ENCODE measurements around the gene NIT1. TPM values are rescaled to one million over a fixed set of nuclear protein-coding genes. Genes with fewer than 3 reads are reported as not detected.

NIT1 gene
- total and polyA plus RNA-seq, 12 donors, result 72.2 to 147 (median 103) TPM

DNA sequence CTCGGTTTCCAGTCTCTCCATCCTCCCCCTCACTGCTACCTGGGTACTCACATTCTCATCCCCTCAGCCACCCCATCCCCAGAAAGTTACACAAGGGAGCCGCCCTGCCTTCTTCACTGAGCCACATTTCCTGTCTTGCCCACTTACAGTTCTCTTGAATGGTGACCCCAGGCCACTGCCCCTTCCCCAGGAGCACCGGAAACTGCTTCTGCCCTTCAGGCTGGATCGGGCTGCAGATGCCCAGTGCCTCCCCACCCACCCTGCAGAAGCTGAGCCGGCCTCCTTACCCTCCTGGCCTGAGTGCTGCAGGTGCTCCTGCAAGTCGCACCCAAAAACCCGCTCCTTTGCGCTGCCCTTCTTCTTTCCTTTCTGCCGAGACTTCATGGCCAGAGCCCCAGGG, 48.7 kb upstream of the NIT1 start:
- 68 to 78% (median 73%) methylated on average over 9 of the region's 9 CpGs for WGBS, 4 donors
- no peak for DNase-seq
- Histone ChIP-seq H3K27ac (peak overlapping the region; percentile 13 to 87 (median 56)), H3K36me3 (replicated peaks in 1 of 2) (no peaks in the 10 kb centered on the region), H3K4me1 (replicated peaks in 1 of 2) (no peaks in the 10 kb centered on the region), H3K27me3 (peaks cover 6% of the 10 kb centered on the region), H3K4me3 (peak overlapping the region in 1 of 4 donors; percentile 55), H3K9me3 (replicated peaks in 1 of 3) (no peaks in the 10 kb centered on the region)
- TF ChIP-seq POLR2A (IDR thresholded peaks at IDR 0.05) (no peak), CTCF (IDR thresholded peaks at IDR 0.05) (no peak)
- intact Hi-C loops (cut with DNase I), result no loop called here

DNA sequence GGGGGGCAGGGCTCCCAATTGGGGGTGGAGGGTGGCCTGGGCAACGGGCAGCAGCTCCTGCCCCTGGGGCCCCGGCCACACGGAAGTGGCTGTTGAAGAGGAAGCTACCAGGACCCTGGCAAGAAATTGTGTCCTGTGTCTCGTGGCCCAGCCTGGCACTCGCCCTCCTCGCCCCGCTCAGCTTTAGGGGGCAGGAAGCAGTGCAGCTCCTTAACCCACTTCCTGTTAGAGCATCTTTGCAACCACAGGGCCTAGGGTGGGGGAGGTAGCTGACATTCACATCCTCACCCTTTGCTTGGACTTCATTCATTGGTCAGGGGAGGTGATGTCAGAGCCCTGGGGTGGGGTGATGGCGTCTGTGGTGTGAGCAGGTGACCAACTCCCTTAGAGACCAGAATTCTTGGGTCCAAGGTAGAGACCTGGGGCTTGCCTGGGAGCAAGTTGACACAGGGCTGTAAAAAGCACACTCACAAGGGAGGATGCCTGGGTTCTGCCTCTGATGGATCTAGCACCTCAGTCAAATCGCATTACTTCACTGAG, 48.1 kb upstream of the NIT1 start, which contains the start of gene ARHGAP30:
Gene ARHGAP30 (minus strand): TSS at position 161 of the 540 bp plus-strand sequence. CDS start 267 bp downstream, outside the sequence.
- no peak for TF ChIP-seq CTCF (IDR thresholded peaks at IDR 0.05)
- peak; percentile 20 to 37 for TF ChIP-seq POLR2A (IDR thresholded peaks at IDR 0.05)
- intact Hi-C loops (cut with DNase I), result no loop called here
- H3K27me3 ChIP-seq, result peaks cover 6% of the 10 kb centered on the region
- H3K36me3 ChIP-seq (replicated peaks in 1 of 2), result no peaks in the 10 kb centered on the region
- H3K4me3 ChIP-seq, result peak within 1 kb of the TSS in 1 of 4 donors; percentile 55
- peak within 1 kb of the TSS; percentile 13 to 87 (median 56) for H3K27ac ChIP-seq
- peak; percentile 39 to 81 (median 64) for DNase-seq
- 69 to 78% (median 77%) methylated on average over 3 to 9 of the region's 9 CpGs for WGBS, 4 donors
- no peaks in the 10 kb centered on the region for H3K9me3 ChIP-seq (replicated peaks in 1 of 3)
- H3K4me1 ChIP-seq (replicated peaks in 1 of 2), result no peaks in the 10 kb centered on the region

DNA sequence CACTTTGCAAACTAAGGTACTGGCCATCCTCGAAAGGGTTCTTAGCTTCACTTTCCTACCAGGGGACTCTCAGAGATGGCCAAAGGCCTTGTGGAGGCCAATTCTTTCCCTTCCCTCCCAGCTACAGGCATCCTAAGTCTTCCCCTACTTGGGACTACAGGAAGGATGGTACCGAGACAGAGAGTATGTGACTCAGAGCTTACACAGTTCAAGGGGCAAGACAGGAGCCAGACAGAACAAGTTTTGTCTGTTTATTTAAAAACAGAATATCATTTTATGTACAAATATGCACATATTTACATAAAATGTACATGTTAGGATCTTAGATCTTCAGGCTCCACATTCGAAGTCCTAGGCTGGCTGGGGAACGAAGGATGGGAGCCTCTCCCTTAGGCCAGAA, 47.1 kb upstream of the NIT1 start:
- Histone ChIP-seq H3K9me3 (replicated peaks in 1 of 3) (no peaks in the 10 kb centered on the region), H3K27me3 (no peaks in the 10 kb centered on the region), H3K36me3 (replicated peaks in 1 of 2) (no peaks in the 10 kb centered on the region), H3K4me1 (replicated peaks in 1 of 2) (no peaks in the 10 kb centered on the region), H3K27ac (no peak overlapping the region), H3K4me3 (no peak overlapping the region)
- no peak for DNase-seq
- TF ChIP-seq POLR2A (IDR thresholded peaks at IDR 0.05), result no peak
- TF ChIP-seq CTCF (IDR thresholded peaks at IDR 0.05), result no peak
- intact Hi-C loops (cut with DNase I), result no loop called here
- 86 to 91% (median 90%) methylated on average over 4 of the region's 4 CpGs for WGBS, 4 donors

DNA sequence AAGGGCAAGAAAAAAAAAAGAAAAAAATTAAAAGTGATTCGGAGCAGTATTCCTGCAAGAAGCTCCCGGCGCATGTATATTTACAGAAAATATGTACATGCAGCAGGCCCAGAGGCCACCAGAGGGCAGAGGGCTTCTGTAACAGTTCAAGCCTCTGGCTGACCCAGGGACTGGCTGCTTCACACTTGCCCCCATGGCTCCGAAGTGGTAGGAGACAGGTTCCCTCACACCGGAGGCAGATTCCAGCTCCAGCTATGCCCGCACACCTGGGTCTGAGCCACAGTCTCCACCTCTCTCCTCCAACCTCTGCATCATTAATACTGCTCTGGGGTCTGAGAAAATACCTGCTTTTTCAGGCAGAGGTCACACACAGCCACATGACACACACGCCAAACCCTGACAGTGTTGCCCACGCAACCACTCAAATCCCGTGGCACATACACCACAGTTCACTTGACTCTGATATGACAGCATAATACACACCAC, 46.0 kb upstream of the NIT1 start:
- DNase-seq, result peak in 5 of 7 donors; percentile 50 to 81 (median 65)
- Histone ChIP-seq H3K36me3 (replicated peaks in 1 of 2) (no peaks in the 10 kb centered on the region), H3K4me3 (no peak overlapping the region), H3K4me1 (replicated peaks in 1 of 2) (no peaks in the 10 kb centered on the region), H3K9me3 (replicated peaks in 1 of 3) (no peaks in the 10 kb centered on the region), H3K27me3 (no peaks in the 10 kb centered on the region), H3K27ac (no peak overlapping the region)
- intact Hi-C loops (cut with DNase I), result no loop called here
- WGBS, 4 donors, result 66 to 83% (median 72%) methylated on average over 6 to 9 of the region's 9 CpGs
- TF ChIP-seq POLR2A (IDR thresholded peaks at IDR 0.05) (no peak), CTCF (IDR thresholded peaks at IDR 0.05) (peak; percentile 9 to 72 (median 52))

Data from adrenal gland (tissue), 12 donors.